NCI-H1930 (cell line): ENCODE data around the gene MEDAG.

Experiments
- DNase-seq, 2 experiments: peaks; one replicate each; lab custom pipeline; 2025; lab: John Stamatoyannopoulos, UW

Gene MEDAG

DNA sequence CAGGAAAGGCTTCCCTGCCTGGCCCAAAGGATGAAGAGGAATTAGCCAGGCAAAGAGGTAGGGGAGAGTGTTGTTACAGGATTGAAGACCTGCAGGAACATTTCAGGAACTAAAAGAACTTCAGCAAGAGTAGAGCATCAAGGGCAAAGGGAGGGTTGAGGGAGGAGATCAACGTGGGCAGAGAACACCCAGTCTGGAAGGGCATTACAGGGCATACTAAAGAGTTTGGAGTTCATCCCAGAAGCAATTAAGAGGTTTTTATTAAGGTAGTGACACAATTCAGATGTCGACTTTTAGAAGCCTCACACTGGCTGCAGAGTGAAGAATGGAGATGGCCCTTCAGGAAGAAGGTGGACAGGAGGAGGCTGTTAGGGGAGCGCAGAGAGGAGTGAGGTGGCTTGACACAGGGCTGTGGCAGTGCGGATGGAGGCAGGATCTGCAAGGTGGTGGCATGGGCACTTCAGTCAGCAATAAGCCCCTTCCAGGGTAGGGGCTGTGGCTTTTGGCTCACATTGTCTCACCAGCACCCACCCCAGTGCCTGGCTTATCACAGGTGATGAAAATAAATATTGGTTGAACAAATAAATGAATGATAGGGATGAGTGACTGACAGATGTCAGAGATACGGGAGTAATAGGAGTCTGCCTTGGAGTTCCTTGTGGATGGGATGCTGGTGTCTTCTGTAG lies 51.3 kb downstream of the MEDAG start:
- DNase-seq, result no peak

DNA sequence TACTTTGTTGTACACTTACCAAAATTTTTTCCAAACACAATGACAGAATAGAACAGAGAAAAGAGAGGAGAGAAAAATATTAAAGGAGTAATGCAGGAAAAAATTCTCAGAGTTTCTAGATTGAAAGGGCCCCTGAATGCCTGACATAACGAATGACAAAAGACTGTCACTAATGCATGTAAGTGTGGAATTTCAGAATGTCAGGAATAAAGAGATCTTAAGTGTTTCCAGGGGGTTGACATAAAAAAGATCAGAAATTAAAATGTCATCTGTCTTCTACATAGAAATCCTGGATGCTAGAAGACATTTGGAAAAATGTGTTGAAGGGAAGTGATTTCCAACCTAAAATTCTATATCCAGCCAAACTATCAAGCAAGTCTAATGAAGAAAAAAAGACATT lies 53.6 kb downstream of the MEDAG start:
- no peak for DNase-seq

DNA sequence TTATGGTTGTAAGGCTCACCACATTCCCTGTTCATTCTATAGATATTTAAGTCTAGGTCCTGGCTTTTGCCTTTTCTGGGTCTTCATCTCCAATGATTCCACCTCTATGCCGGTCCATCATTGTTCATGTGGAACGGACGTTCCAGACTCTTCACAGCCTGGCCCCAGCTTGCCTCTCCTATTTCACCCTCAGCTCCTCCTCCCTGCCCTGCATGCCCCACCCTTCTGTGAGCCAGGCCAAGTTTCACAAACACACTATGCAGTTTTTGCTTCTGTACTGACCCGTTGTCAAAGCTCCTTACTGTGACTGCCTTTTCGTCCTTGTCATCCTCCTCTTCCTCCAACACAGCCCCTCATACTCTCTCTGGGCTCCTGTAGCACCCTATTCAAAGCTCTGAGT lies 57.7 kb downstream of the MEDAG start:
- DNase-seq, result no peak

DNA sequence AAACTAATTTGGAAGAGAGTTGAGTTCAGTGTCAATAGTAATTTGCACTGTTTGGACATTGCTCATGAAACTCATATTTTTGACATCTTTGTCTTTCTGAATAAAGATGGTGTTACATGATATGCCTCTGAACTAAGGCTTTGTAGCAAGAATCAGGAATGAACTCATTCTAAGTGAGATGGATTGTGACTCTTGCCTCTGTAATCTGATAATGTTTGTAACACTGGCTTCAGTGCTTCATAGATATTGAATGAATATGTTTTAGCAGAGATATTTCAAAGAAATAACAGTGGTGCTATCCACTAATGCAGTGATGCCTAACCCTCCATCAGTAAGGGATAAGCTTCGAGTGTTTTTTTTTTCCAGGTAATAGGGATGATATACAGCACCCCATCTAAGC lies 59.3 kb downstream of the MEDAG start:
- DNase-seq, result no peak

DNA sequence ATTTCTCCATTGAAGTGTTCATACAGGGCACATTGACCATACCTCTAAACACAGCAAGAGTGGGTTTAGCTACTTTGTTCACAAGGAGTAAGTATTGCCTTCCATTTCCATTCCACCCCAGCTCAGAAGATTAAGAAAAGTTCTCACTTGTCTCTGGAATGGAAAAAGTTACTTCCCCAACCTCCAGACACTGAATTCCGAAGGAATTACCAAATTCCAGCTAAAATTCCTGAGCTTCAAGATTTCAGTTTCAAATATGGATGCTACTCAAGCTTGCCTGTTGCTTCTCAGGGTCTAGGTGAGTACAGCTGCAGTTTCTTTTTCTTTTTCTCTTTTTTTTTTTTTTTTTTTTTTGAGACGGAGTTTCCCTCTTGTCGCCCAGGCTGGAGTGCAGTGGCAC lies 60.0 kb downstream of the MEDAG start:
- DNase-seq, result no peak

DNA sequence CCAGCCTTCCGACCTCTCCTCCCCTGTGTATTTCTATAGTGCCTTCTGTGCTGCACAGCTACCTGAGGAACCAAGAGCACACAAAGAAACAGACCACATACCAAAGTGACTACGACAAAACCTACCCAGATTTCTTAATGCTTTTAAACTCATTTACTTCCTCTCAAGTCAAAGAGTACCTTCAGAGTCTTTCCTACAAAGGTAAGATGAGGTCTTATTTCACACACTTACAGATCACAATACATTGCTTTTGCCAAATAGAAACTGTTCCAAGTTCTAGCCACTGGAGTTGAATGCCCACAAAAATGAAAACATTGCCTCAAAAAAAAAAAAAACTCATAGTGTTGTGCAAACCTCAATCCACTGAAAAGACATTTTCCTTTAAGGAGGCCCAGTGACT lies 62.8 kb downstream of the MEDAG start:
- no peak for DNase-seq

DNA sequence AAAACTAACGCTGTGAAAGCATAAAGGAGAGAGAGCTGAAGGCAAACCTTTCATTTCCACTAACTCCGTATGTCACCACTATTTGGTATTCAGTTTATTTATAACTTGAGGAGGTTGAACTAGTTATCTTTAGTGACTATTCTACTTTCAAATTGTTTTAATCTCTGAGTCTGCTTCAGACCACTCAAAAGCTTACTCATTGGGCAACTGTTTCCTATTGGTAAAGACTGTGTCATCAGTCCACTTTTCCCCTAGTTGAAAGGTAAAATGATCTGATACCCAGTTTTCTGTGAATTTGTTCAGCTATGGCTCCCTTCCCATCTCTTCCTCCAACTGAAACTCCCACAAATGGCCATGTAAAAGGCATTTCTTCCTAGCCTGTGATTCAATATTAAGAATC lies 65.5 kb downstream of the MEDAG start:
- DNase-seq, result no peak

DNA sequence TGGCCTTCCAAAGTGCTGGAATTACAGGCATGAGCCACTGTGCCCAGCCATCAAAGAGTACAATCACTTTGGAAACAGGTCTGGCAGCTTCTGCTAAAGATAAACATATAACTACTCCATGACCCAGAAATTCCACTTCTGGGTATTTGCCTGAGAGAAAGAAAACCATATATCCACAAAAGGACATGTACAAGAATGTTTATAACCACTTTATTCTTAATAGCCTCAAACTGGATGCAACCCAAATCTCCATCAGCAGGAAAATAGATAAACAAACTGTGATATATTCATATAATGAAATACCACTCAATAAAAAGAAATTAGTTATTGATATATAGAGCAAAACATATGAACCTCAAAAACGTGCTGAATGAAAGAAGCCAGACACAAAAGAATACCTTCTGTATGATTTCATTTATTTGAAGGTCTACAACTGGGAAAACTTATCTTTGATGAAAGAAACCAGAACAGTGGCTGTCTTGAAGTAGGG lies 66.9 kb downstream of the MEDAG start:
- no peak for DNase-seq

DNA sequence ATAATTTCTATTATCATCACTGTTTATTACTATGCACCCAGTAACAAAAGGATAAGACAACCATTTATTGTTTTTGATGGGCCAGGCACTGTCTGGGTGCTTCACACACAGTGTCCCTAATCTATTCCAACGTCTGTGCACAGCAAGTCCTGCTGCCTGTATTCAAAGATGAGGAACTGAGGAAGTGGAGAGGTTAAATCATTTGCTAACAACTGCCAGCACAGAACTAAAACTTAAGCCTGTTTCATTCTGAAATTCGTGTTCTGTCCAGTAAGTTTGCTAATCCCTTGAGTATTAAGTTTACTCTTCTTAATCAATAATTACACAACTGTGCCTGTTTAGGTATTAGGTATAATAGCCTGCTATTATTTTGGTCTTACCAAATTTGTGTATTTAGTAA lies 68.3 kb downstream of the MEDAG start:
- no peak for DNase-seq
